ENCODE data around the gene GGCT. TPM values are rescaled to one million over a fixed set of nuclear protein-coding genes. Genes with fewer than 3 reads are reported as not detected.

The GGCT gene
- total RNA-seq, 1 donor from 2014 or later: 160 TPM

DNA sequence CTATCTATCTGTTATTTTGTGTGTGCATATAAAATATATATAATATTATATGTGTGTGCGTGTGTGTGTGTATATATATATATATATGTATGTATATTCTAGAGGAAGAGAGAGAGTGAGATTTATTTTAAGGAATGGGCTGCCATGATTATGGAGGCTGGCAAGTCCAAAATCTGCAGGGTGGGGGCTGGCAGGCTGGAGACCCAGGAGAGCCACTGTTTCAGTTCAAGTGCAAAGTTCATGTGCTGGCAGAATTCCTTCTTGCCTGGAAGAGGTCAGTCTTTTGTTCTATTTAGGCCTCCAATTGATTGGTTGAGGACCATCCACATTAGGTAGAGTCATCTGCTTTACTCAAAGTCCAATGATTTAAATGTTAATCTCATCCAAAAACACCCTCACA, 47.7 kb upstream of the GGCT start:
- no peaks in the 10 kb centered on the region for H3K27me3 ChIP-seq
- no peaks in the 10 kb centered on the region for H4K20me1 ChIP-seq (ENCODE audit: low read depth)
- no peaks in the 10 kb centered on the region for H3K27me3 Mint-ChIP-seq (ENCODE audit: insufficient read depth, low read depth)
- no peaks in the 10 kb centered on the region for H3K79me2 ChIP-seq (ENCODE audit: low read depth)
- H3K9me3 ChIP-seq (ENCODE audit: low read depth): no peaks in the 10 kb centered on the region
- H3K27ac ChIP-seq: no peak overlapping the region
- H3K36me3 Mint-ChIP-seq: peaks cover 16% of the 10 kb centered on the region
- DNase-seq (ENCODE audit: low spot score): no peak
- H3K4me1 Mint-ChIP-seq: peaks cover 35% of the 10 kb centered on the region
- no peaks in the 10 kb centered on the region for H3K36me3 ChIP-seq
- peaks cover 50% of the 10 kb centered on the region for H3K4me1 ChIP-seq
- no peak overlapping the region for H2AFZ ChIP-seq (replicated peaks)
- no peak overlapping the region for H3K4me3 ChIP-seq
- peaks cover 42% of the 10 kb centered on the region for H3F3A ChIP-seq (ENCODE audit: low read depth)
- H3K27ac Mint-ChIP-seq: peak overlapping the region; percentile 30
- TF ChIP-seq EZH2 (IDR thresholded peaks at IDR 0.05) (no peak), EZH2phosphoT487 (IDR thresholded peaks at IDR 0.05) (no peak)
- TF ChIP-seq, protein P1, sequence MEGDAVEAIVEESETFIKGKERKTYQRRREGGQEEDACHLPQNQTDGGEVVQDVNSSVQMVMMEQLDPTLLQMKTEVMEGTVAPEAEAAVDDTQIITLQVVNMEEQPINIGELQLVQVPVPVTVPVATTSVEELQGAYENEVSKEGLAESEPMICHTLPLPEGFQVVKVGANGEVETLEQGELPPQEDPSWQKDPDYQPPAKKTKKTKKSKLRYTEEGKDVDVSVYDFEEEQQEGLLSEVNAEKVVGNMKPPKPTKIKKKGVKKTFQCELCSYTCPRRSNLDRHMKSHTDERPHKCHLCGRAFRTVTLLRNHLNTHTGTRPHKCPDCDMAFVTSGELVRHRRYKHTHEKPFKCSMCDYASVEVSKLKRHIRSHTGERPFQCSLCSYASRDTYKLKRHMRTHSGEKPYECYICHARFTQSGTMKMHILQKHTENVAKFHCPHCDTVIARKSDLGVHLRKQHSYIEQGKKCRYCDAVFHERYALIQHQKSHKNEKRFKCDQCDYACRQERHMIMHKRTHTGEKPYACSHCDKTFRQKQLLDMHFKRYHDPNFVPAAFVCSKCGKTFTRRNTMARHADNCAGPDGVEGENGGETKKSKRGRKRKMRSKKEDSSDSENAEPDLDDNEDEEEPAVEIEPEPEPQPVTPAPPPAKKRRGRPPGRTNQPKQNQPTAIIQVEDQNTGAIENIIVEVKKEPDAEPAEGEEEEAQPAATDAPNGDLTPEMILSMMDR (IDR thresholded peaks at IDR 0.05): no peak
- H3K9ac ChIP-seq: no peak overlapping the region
- H3K9me3 Mint-ChIP-seq: peaks cover 10% of the 10 kb centered on the region
- no peak overlapping the region for H3K4me2 ChIP-seq
- H3K4me3 Mint-ChIP-seq: no peak overlapping the region

DNA sequence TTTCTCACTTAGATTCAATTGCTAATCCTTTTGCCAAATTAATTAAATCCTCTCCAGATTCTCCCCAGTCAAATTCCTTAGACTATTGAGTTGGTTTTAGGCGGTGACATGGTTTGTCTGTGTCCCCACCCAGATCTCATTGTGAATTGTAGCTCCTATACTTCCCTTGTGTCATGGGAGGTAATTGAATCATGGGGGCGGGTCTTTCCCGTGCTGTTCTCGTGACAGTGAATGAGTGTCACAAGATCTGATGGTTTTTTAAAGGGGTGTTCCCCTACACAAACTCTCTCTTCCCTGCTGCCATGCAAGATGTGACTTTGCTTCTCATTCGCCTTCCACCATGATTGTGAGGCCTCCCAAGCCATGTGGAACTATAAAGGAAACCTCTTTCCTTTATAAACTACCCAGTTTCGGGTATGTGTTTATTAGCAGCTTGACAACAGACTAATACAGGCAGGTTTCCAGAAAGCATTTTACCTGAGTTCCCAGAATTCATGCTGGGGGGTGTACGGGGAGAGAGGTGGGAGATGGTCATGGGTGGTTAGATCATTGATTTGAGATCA, 45.4 kb upstream of the GGCT start:
- Histone ChIP-seq H3K9ac (no peak overlapping the region), H3K4me3 (no peak overlapping the region), H3K36me3 (no peaks in the 10 kb centered on the region), H3K27ac (peak overlapping the region; percentile 77), H3K4me2 (peak overlapping the region; percentile 64), H4K20me1 (ENCODE audit: low read depth) (no peaks in the 10 kb centered on the region), H3K79me2 (ENCODE audit: low read depth) (no peaks in the 10 kb centered on the region), H3K4me1 (peaks cover 37% of the 10 kb centered on the region), H3K9me3 (ENCODE audit: low read depth) (no peaks in the 10 kb centered on the region), H2AFZ (replicated peaks) (no peak overlapping the region), H3F3A (ENCODE audit: low read depth) (peaks cover 27% of the 10 kb centered on the region), H3K27me3 (no peaks in the 10 kb centered on the region)
- TF ChIP-seq, protein P1 (IDR thresholded peaks at IDR 0.05): no peak
- no peak for TF ChIP-seq EZH2 (IDR thresholded peaks at IDR 0.05)
- no peak for TF ChIP-seq EZH2phosphoT487 (IDR thresholded peaks at IDR 0.05)
- Mint-ChIP-seq H3K27me3 (ENCODE audit: insufficient read depth, low read depth) (peaks cover 2% of the 10 kb centered on the region), H3K36me3 (peaks cover 12% of the 10 kb centered on the region), H3K4me1 (peaks cover 41% of the 10 kb centered on the region), H3K4me3 (no peak overlapping the region), H3K27ac (peak overlapping the region; percentile 99), H3K9me3 (peaks cover 8% of the 10 kb centered on the region)
- peak; percentile 62 for DNase-seq (ENCODE audit: low spot score)

DNA sequence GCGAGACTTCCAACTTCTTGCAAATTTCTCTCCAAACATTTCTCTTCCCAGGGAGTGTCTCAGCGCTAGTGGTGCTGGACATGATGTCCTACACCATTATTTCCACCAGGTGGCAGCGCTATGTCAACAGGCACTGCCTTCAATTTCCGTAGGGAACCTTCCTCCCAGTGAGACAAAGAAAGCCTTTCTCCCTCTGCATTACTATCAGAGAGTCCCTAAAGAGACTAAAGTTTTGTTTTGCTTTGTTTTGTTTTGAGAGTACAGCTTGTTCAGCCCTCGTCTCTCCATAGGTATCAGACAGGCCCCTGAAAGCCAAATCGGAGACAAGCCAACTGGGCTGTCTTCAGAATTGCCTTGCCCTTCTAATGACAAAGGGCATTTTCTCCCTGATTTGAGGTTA, 44.2 kb upstream of the GGCT start:
- Histone ChIP-seq H3K4me3 (no peak overlapping the region), H3K4me2 (peak overlapping the region; percentile 64), H3F3A (ENCODE audit: low read depth) (peaks cover 27% of the 10 kb centered on the region), H2AFZ (replicated peaks) (peak overlapping the region; percentile 77), H3K27ac (peak overlapping the region; percentile 77), H3K27me3 (no peaks in the 10 kb centered on the region), H3K9me3 (ENCODE audit: low read depth) (no peaks in the 10 kb centered on the region), H4K20me1 (ENCODE audit: low read depth) (no peaks in the 10 kb centered on the region), H3K36me3 (no peaks in the 10 kb centered on the region), H3K79me2 (ENCODE audit: low read depth) (no peaks in the 10 kb centered on the region), H3K9ac (no peak overlapping the region), H3K4me1 (peaks cover 37% of the 10 kb centered on the region)
- peaks cover 48% of the 10 kb centered on the region for H3K4me1 Mint-ChIP-seq
- H3K4me3 Mint-ChIP-seq: peak overlapping the region; percentile 39
- H3K27ac Mint-ChIP-seq: peak overlapping the region; percentile 99
- H3K36me3 Mint-ChIP-seq: peaks cover 10% of the 10 kb centered on the region
- H3K27me3 Mint-ChIP-seq (ENCODE audit: insufficient read depth, low read depth): peaks cover 2% of the 10 kb centered on the region
- TF ChIP-seq, protein P1 (IDR thresholded peaks at IDR 0.05): peak; percentile 89
- TF ChIP-seq EZH2 (IDR thresholded peaks at IDR 0.05): no peak
- peak; percentile 90 for DNase-seq (ENCODE audit: low spot score)
- H3K9me3 Mint-ChIP-seq: peaks cover 8% of the 10 kb centered on the region

All from neural progenitor cell (in vitro differentiated cells).